NCI-H2029 treated with DMSO at 0.1 percent for 48 hours (cell line): ENCODE results near the gene OSMR.

Source experiments
- DNase-seq: peaks from one replicate; lab custom pipeline; 2025; lab: John Stamatoyannopoulos, UW

Gene OSMR

GRCh38 chr5:38926121-38926520 is 80.3 kb downstream of the OSMR start:
- no peak for DNase-seq

- no peak for DNase-seq
Measured at GRCh38 chr5:38927470-38927869, 81.7 kb downstream of the OSMR start.

GRCh38 chr5:38929838-38930237 is 84.0 kb downstream of the OSMR start:
- no peak for DNase-seq

GRCh38 chr5:38931731-38932130 is 85.9 kb downstream of the OSMR start:
- no peak for DNase-seq

GRCh38 chr5:38932854-38933408 is 87.1 kb downstream of the OSMR start:
- DNase-seq = no peak

GRCh38 chr5:38935437-38935836 is 89.6 kb downstream of the OSMR start:
- no peak for DNase-seq

GRCh38 chr5:38936269-38936668 is 90.5 kb downstream of the OSMR start:
- DNase-seq = no peak

GRCh38 chr5:38938424-38938823 is 92.6 kb downstream of the OSMR start:
- no peak for DNase-seq

GRCh38 chr5:38938973-38939372 is 93.2 kb downstream of the OSMR start:
- DNase-seq = no peak

- no peak for DNase-seq
Measured at GRCh38 chr5:38940230-38940858, 94.5 kb downstream of the OSMR start.

- DNase-seq = no peak
Measured at GRCh38 chr5:38941912-38942311, 96.1 kb downstream of the OSMR start.

GRCh38 chr5:38944282-38944681 is 98.5 kb downstream of the OSMR start:
- no peak for DNase-seq

GRCh38 chr5:38948501-38948900 is 102.7 kb downstream of the OSMR start:
- DNase-seq = no peak

- no peak for DNase-seq
Measured at GRCh38 chr5:38953426-38954012, 107.7 kb downstream of the OSMR start.

- DNase-seq = no peak
Measured at GRCh38 chr5:38961691-38962090, 115.9 kb downstream of the OSMR start.

GRCh38 chr5:38968665-38969064 is 122.9 kb downstream of the OSMR start:
- DNase-seq = no peak

- no peak for DNase-seq
Measured at GRCh38 chr5:38978036-38978435, 132.2 kb downstream of the OSMR start.

- no peak for DNase-seq
Measured at GRCh38 chr5:38979535-38979934, 133.7 kb downstream of the OSMR start.
